ENCODE data around the gene NPHP4. TPM values are rescaled to one million over a fixed set of nuclear protein-coding genes. Genes with fewer than 3 reads are reported as not detected.

The NPHP4 gene
- polyA plus RNA-seq, 1 donor, result 4.1 TPM

GRCh38 chr1:6004412-6005123, 12.3 kb upstream of the NPHP4 start:
- DNase-seq (ENCODE audit: low read depth), result no peak

- DNase-seq (ENCODE audit: low read depth), result no peak
Measured at GRCh38 chr1:6003568-6004411, 11.6 kb upstream of the NPHP4 start.

GRCh38 chr1:6002714-6003501, 10.7 kb upstream of the NPHP4 start:
- no peak for DNase-seq (ENCODE audit: low read depth)

- no peak for DNase-seq (ENCODE audit: low read depth)
Measured at GRCh38 chr1:6001992-6002576, 9.9 kb upstream of the NPHP4 start.

GRCh38 chr1:6000444-6001288, 8.4 kb upstream of the NPHP4 start:
- DNase-seq (ENCODE audit: low read depth), result no peak

GRCh38 chr1:5999711-6000443, 7.7 kb upstream of the NPHP4 start:
- no peak for DNase-seq (ENCODE audit: low read depth)

- DNase-seq (ENCODE audit: low read depth), result no peak
Measured at GRCh38 chr1:5998906-5999301, 6.7 kb upstream of the NPHP4 start.

GRCh38 chr1:5998051-5998905, 6.1 kb upstream of the NPHP4 start:
- DNase-seq (ENCODE audit: low read depth), result no peak

- DNase-seq (ENCODE audit: low read depth), result no peak
Measured at GRCh38 chr1:5997316-5997715, 5.1 kb upstream of the NPHP4 start.

- DNase-seq (ENCODE audit: low read depth), result no peak
Measured at GRCh38 chr1:5996641-5997270, 4.5 kb upstream of the NPHP4 start.

- no peak for DNase-seq (ENCODE audit: low read depth)
Measured at GRCh38 chr1:5995871-5996630, 3.8 kb upstream of the NPHP4 start.

GRCh38 chr1:5994713-5995621, 2.7 kb upstream of the NPHP4 start:
- DNase-seq (ENCODE audit: low read depth), result no peak

- DNase-seq (ENCODE audit: low read depth), result no peak
Measured at GRCh38 chr1:5993556-5994491, 1.6 kb upstream of the NPHP4 start.

GRCh38 chr1:5992814-5993555, 760 bp upstream of the NPHP4 start:
- no peak for DNase-seq (ENCODE audit: low read depth)

GRCh38 chr1:5991381-5992025, 722 bp downstream of the NPHP4 start:
- DNase-seq (ENCODE audit: low read depth), result no peak
